ENCODE measurements around the gene PI4K2B. TPM values are rescaled to one million over a fixed set of nuclear protein-coding genes. Genes with fewer than 3 reads are reported as not detected.

Gene PI4K2B
- total RNA-seq, 1 experiment from 2014 or later: 10.3 TPM

DNA sequence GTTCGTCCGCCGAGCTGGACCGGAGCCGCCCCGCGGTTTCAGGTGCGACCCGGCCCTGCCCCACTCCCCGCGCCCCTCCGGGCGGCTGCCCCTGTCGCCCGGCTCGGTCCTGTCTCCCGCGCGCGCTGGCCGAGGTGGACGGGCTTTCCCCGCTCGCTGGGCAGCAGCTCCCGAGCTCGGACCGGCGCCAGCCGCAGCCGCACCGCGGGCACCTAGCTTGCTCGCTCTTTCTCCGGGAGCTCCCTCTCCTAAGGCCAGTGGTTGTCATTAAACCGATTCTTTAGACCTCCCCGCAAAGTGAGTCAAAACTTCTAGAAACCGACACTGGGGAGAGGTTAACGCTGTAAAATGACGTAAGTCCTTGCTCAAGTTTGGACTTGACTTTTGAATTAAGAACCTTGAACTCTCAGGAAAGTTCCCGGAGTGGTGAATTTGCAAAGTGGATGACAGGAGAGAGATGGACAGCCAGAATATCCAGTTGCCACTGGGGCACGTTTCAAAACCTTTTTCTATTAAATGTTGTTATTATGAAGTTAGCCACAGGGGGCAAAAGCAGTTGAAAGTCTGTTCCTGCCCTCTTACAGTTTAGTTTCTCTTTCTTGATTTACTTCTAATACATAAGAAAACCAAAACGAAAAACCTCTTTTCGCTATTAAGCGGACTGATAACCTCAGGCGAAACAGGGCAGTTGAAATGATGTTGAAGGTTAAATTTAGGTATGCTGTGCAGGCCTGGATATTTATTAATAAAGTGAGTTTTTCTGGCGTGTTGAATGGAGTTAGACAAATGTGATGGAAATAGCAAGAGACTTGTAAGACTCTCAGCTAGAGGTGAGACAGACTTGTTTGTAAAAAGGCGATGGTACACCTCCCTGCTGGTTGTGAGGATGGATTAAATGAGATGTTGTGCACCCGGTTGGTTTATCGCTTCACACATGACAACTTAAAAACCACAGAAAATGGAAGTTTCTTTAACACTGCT, 847 bp downstream of the PI4K2B start:
- peak; percentile 44 for DNase-seq
- H2AFZ ChIP-seq (ENCODE audit: low read length): no peak overlapping the region
- H3K79me2 ChIP-seq (ENCODE audit: insufficient read depth, low read length): no peaks in the 10 kb centered on the region
- H3K14ac ChIP-seq (ENCODE audit: insufficient read depth, low read length): peak overlapping the region; percentile 36; the same call in 1 of the 2 replicates
- no peak overlapping the region for H3K27ac Mint-ChIP-seq
- H3K4ac ChIP-seq (ENCODE audit: low read depth, low read length): no peak overlapping the region
- TF ChIP-seq, protein P1, sequence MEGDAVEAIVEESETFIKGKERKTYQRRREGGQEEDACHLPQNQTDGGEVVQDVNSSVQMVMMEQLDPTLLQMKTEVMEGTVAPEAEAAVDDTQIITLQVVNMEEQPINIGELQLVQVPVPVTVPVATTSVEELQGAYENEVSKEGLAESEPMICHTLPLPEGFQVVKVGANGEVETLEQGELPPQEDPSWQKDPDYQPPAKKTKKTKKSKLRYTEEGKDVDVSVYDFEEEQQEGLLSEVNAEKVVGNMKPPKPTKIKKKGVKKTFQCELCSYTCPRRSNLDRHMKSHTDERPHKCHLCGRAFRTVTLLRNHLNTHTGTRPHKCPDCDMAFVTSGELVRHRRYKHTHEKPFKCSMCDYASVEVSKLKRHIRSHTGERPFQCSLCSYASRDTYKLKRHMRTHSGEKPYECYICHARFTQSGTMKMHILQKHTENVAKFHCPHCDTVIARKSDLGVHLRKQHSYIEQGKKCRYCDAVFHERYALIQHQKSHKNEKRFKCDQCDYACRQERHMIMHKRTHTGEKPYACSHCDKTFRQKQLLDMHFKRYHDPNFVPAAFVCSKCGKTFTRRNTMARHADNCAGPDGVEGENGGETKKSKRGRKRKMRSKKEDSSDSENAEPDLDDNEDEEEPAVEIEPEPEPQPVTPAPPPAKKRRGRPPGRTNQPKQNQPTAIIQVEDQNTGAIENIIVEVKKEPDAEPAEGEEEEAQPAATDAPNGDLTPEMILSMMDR (conservative IDR thresholded peaks at IDR 0.05): peak; percentile 20; the same call in 1 of the 3 replicates
- peak overlapping the region; percentile 89 for H3K4me2 ChIP-seq (ENCODE audit: insufficient read depth, insufficient read length, low read length)
- peaks cover 5% of the 10 kb centered on the region for H3K23me2 ChIP-seq (ENCODE audit: insufficient read length, low read depth, low read length, poor library complexity, severe bottlenecking)
- no peaks in the 10 kb centered on the region for H4K20me1 ChIP-seq (ENCODE audit: control insufficient read depth, insufficient read depth, insufficient read length)
- H2BK15ac ChIP-seq (ENCODE audit: low read depth, low read length): no peak overlapping the region
- H3K27me3 ChIP-seq (ENCODE audit: insufficient read depth, low read length): no peaks in the 10 kb centered on the region
- H3K27ac ChIP-seq (ENCODE audit: insufficient read length, low read depth, low read length): no peak overlapping the region
- H3K9ac ChIP-seq (ENCODE audit: extremely low read depth, insufficient read length, low read length): peak overlapping the region; percentile 20
- no peak overlapping the region for H3T11ph ChIP-seq (ENCODE audit: low read length)
- H2BK5ac ChIP-seq (ENCODE audit: insufficient read length, low read length): no peak overlapping the region
- H3K36me3 Mint-ChIP-seq (ENCODE audit: insufficient read depth in 1 of 3, low read depth in 3 of 3): peaks cover 15 to 47% (median 15%) of the 10 kb centered on the region in 3 experiments
- no peak overlapping the region for H4K8ac ChIP-seq (replicated peaks; ENCODE audit: insufficient read length, low read depth, low read length)
- H4K91ac ChIP-seq (ENCODE audit: insufficient read length, low read depth, low read length): no peak overlapping the region
- H3K23ac ChIP-seq (ENCODE audit: insufficient read length, low read depth, low read length): no peak overlapping the region
- no peaks in the 10 kb centered on the region for H3K9me3 ChIP-seq (ENCODE audit: control insufficient read depth, low read depth, low read length)
- no peak overlapping the region for H2BK20ac ChIP-seq (ENCODE audit: low read depth, low read length, poor library complexity, severe bottlenecking)
- H3K56ac ChIP-seq (ENCODE audit: insufficient read length, low read depth, low read length): no peak overlapping the region
- H2BK120ac ChIP-seq (ENCODE audit: low read depth, low read length, poor library complexity, severe bottlenecking): no peak overlapping the region
- no CpG with 5 or more reads among the region's 49 CpGs for WGBS (ENCODE audit: extremely low coverage, insufficient read length, low lambda C conversion rate)
- H2BK12ac ChIP-seq (ENCODE audit: insufficient read length, low read depth, low read length): no peak overlapping the region
- H3K4me3 Mint-ChIP-seq: peak overlapping the region; percentile 68 to 83
- peaks cover 8 to 11% of the 10 kb centered on the region in 2 experiments for H3K4me1 Mint-ChIP-seq
- peak overlapping the region; percentile 22 for H3K18ac ChIP-seq (ENCODE audit: insufficient read length, low read depth, low read length)
- H3K79me1 ChIP-seq (ENCODE audit: insufficient read depth, low read depth, low read length, poor library complexity, severe bottlenecking): no peaks in the 10 kb centered on the region
- H3K4me1 ChIP-seq (ENCODE audit: insufficient read depth, low read length): no peaks in the 10 kb centered on the region
- H2AK5ac ChIP-seq (ENCODE audit: insufficient read length, low read length): no peak overlapping the region
- H3K27me3 Mint-ChIP-seq (ENCODE audit: low read depth): peaks cover 22% of the 10 kb centered on the region
- H4K5ac ChIP-seq (ENCODE audit: insufficient read length, low read depth, low read length): no peak overlapping the region
- H3K9me3 Mint-ChIP-seq: peaks cover 30 to 31% of the 10 kb centered on the region in 2 experiments

Measured in H9 (cell line).